ENCODE measurements around the gene MYL6B.

The MYL6B gene

GRCh38 chr12:56205445-56205844, 53.1 kb downstream of the MYL6B start:
- no peak for DNase-seq (ENCODE audit: insufficient read length, low spot score)
- FAIRE-seq = no peak
- TF ChIP-seq, protein P1, sequence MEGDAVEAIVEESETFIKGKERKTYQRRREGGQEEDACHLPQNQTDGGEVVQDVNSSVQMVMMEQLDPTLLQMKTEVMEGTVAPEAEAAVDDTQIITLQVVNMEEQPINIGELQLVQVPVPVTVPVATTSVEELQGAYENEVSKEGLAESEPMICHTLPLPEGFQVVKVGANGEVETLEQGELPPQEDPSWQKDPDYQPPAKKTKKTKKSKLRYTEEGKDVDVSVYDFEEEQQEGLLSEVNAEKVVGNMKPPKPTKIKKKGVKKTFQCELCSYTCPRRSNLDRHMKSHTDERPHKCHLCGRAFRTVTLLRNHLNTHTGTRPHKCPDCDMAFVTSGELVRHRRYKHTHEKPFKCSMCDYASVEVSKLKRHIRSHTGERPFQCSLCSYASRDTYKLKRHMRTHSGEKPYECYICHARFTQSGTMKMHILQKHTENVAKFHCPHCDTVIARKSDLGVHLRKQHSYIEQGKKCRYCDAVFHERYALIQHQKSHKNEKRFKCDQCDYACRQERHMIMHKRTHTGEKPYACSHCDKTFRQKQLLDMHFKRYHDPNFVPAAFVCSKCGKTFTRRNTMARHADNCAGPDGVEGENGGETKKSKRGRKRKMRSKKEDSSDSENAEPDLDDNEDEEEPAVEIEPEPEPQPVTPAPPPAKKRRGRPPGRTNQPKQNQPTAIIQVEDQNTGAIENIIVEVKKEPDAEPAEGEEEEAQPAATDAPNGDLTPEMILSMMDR (IDR thresholded peaks at IDR 0.05; ENCODE audit: insufficient read depth, missing control alignments) = no peak

DNA sequence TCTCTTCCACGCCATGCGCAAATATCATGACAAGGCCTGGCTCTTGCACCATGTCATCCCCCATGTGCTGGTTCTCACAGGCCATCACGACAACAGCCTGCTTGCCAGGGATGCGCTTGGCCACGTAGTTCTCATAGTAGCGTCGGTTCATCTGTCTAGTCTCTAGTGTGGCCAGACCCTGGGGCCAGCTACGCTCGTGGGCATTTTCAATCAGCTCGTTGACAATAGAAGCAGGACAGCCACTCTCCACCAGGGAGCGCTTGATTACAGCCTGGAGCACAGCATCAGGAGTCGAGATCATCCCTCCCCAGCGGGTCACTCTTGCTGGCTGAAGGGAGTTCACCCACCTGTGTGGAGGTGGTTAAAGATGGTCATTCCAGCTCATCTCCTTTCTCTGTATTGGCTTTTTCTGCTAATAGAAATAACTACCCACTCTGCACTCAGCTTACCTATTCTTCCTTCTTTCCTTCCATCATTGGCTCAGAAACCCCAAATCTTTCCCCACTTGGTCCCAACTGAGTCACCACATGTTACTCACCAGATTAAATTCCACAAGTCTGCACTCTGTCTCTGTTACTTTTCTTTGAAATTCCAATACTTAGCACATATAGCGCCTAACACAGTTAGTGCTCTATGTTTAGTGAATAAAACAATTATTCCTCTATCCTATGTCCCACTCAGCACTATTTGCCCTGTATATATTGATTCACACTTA, 54.2 kb downstream of the MYL6B start:
- DNase-seq (ENCODE audit: insufficient read length, low spot score) (no peak), FAIRE-seq (no peak)
- TF ChIP-seq, protein P1 (IDR thresholded peaks at IDR 0.05; ENCODE audit: insufficient read depth, missing control alignments) = peak; percentile 59

Measured in D721Med (cell line).